ENCODE results near the gene RPS6KB2. TPM values are rescaled to one million over a fixed set of nuclear protein-coding genes. Genes with fewer than 3 reads are reported as not detected.

RPS6KB2 gene
- total RNA-seq, 1 donor from 2014 or later: 83.1 TPM

- intact Hi-C loops (cut with micrococcal nuclease): no loop called here
- Mint-ChIP-seq H3K27me3 (peaks cover 10% of the 10 kb centered on the region), H3K4me3 (peak overlapping the region; percentile 58), H3K4me1 (peaks cover 56% of the 10 kb centered on the region), H3K27ac (no peak overlapping the region), H3K9me3 (no peaks in the 10 kb centered on the region), H3K36me3 (ENCODE audit: low read depth) (peaks cover 25% of the 10 kb centered on the region)
- DNase-seq: no peak
Measured at GRCh38 chr11:67410984-67411784, 17.1 kb upstream of the RPS6KB2 start.

GRCh38 chr11:67411785-67412152, 16.5 kb upstream of the RPS6KB2 start:
- Mint-ChIP-seq H3K36me3 (ENCODE audit: low read depth) (peaks cover 22% of the 10 kb centered on the region), H3K9me3 (no peaks in the 10 kb centered on the region), H3K27ac (no peak overlapping the region), H3K4me3 (no peak overlapping the region), H3K27me3 (peaks cover 15% of the 10 kb centered on the region), H3K4me1 (peaks cover 56% of the 10 kb centered on the region)
- intact Hi-C loops (cut with micrococcal nuclease): no loop called here
- no peak for DNase-seq

- intact Hi-C loops (cut with micrococcal nuclease): no loop called here
- no peak for DNase-seq
- Mint-ChIP-seq H3K4me1 (peaks cover 51% of the 10 kb centered on the region), H3K27ac (no peak overlapping the region), H3K4me3 (peak overlapping the region; percentile 28), H3K9me3 (no peaks in the 10 kb centered on the region), H3K27me3 (peaks cover 17% of the 10 kb centered on the region), H3K36me3 (ENCODE audit: low read depth) (peaks cover 14% of the 10 kb centered on the region)
Measured at GRCh38 chr11:67412495-67413179, 15.7 kb upstream of the RPS6KB2 start.

GRCh38 chr11:67413266-67413849, 14.9 kb upstream of the RPS6KB2 start:
- H3K27me3 Mint-ChIP-seq: peaks cover 19% of the 10 kb centered on the region
- H3K4me3 Mint-ChIP-seq: no peak overlapping the region
- H3K36me3 Mint-ChIP-seq (ENCODE audit: low read depth): peaks cover 13% of the 10 kb centered on the region
- H3K9me3 Mint-ChIP-seq: no peaks in the 10 kb centered on the region
- intact Hi-C loops (cut with micrococcal nuclease): no loop called here
- H3K27ac Mint-ChIP-seq: no peak overlapping the region
- no peak for DNase-seq
- peaks cover 44% of the 10 kb centered on the region for H3K4me1 Mint-ChIP-seq

GRCh38 chr11:67415501-67416304, 12.6 kb upstream of the RPS6KB2 start, which contains the start of gene CARNS1:
TSS of gene CARNS1 (plus strand) at chr11:67415678. CDS start at chr11:67416200, 522 bp downstream.
- peaks cover 30% of the 10 kb centered on the region for H3K4me1 Mint-ChIP-seq
- intact Hi-C loops (cut with micrococcal nuclease): no loop called here
- peak within 1 kb of the TSS; percentile 51 for H3K4me3 Mint-ChIP-seq
- H3K27me3 Mint-ChIP-seq: peaks cover 19% of the 10 kb centered on the region
- DNase-seq: no peak
- no peaks in the 10 kb centered on the region for H3K9me3 Mint-ChIP-seq
- H3K27ac Mint-ChIP-seq: no peak within 1 kb of the TSS
- peaks cover 4% of the 10 kb centered on the region for H3K36me3 Mint-ChIP-seq (ENCODE audit: low read depth)

- intact Hi-C loops (cut with micrococcal nuclease): no loop called here
- Mint-ChIP-seq H3K4me1 (peaks cover 29% of the 10 kb centered on the region), H3K36me3 (ENCODE audit: low read depth) (no peaks in the 10 kb centered on the region), H3K4me3 (peak overlapping the region; percentile 51), H3K27me3 (peaks cover 19% of the 10 kb centered on the region), H3K9me3 (no peaks in the 10 kb centered on the region), H3K27ac (no peak overlapping the region)
- DNase-seq: no peak
Measured at GRCh38 chr11:67416416-67417335, 11.6 kb upstream of the RPS6KB2 start.

GRCh38 chr11:67417425-67417824, 10.9 kb upstream of the RPS6KB2 start:
- H3K27me3 Mint-ChIP-seq: peaks cover 19% of the 10 kb centered on the region
- H3K4me1 Mint-ChIP-seq: peaks cover 25% of the 10 kb centered on the region
- no peaks in the 10 kb centered on the region for H3K9me3 Mint-ChIP-seq
- H3K4me3 Mint-ChIP-seq: no peak overlapping the region
- H3K27ac Mint-ChIP-seq: no peak overlapping the region
- intact Hi-C loops (cut with micrococcal nuclease): no loop called here
- DNase-seq: no peak
- H3K36me3 Mint-ChIP-seq (ENCODE audit: low read depth): no peaks in the 10 kb centered on the region

- peaks cover 27% of the 10 kb centered on the region for H3K4me1 Mint-ChIP-seq
- H3K27ac Mint-ChIP-seq: no peak overlapping the region
- H3K27me3 Mint-ChIP-seq: peaks cover 15% of the 10 kb centered on the region
- intact Hi-C loops (cut with micrococcal nuclease): no loop called here
- no peaks in the 10 kb centered on the region for H3K36me3 Mint-ChIP-seq (ENCODE audit: low read depth)
- peak overlapping the region; percentile 68 for H3K4me3 Mint-ChIP-seq
- no peaks in the 10 kb centered on the region for H3K9me3 Mint-ChIP-seq
- no peak for DNase-seq
Measured at GRCh38 chr11:67418476-67419281, 9.6 kb upstream of the RPS6KB2 start.

GRCh38 chr11:67419325-67420049, 8.8 kb upstream of the RPS6KB2 start:
- no peak for DNase-seq
- Mint-ChIP-seq H3K27ac (no peak overlapping the region), H3K9me3 (no peaks in the 10 kb centered on the region), H3K4me3 (peak overlapping the region; percentile 77), H3K27me3 (peaks cover 15% of the 10 kb centered on the region), H3K4me1 (peaks cover 28% of the 10 kb centered on the region), H3K36me3 (ENCODE audit: low read depth) (no peaks in the 10 kb centered on the region)
- intact Hi-C loops (cut with micrococcal nuclease): loop anchor here (10.0 kb wide), 1 partner anchor 185 kb away; the partner anchor contains the start of gene NDUFV1

GRCh38 chr11:67420147-67420645, 8.1 kb upstream of the RPS6KB2 start:
- H3K4me3 Mint-ChIP-seq: peak overlapping the region; percentile 77

GRCh38 chr11:67420646-67421429, 7.5 kb upstream of the RPS6KB2 start:
- no peaks in the 10 kb centered on the region for H3K36me3 Mint-ChIP-seq (ENCODE audit: low read depth)
- intact Hi-C loops (cut with micrococcal nuclease): loop anchor here (1.0 to 10.0 kb wide), 2 partner anchors 20 to 184 kb away; partner anchors contain the start of genes NDUFV1 and PPP1CA
- peaks cover 12% of the 10 kb centered on the region for H3K27me3 Mint-ChIP-seq
- no peaks in the 10 kb centered on the region for H3K9me3 Mint-ChIP-seq
- DNase-seq: peak; percentile 99
- peak overlapping the region; percentile 72 for H3K27ac Mint-ChIP-seq
- H3K4me1 Mint-ChIP-seq: peaks cover 36% of the 10 kb centered on the region
- peak overlapping the region; percentile 77 for H3K4me3 Mint-ChIP-seq

More at GRCh38 chr11:67420147-67420645, 8.1 kb upstream of the RPS6KB2 start:
- Mint-ChIP-seq H3K9me3 (no peaks in the 10 kb centered on the region), H3K4me1 (peaks cover 34% of the 10 kb centered on the region), H3K36me3 (ENCODE audit: low read depth) (no peaks in the 10 kb centered on the region), H3K27ac (peak overlapping the region; percentile 66), H3K27me3 (peaks cover 13% of the 10 kb centered on the region)
- intact Hi-C loops (cut with micrococcal nuclease): loop anchor here (10.0 kb wide), 1 partner anchor 185 kb away; the partner anchor contains the start of gene NDUFV1
- no peak for DNase-seq

All from activated CD4-positive, alpha-beta T cell treated with anti-CD3 and anti-CD28 coated beads, Interleukin-2, amount 10 ng/mL, durations not matched to agents 24 days and 14 days (primary cell).